ENCODE measurements around the gene ZMYND8.

DNA sequence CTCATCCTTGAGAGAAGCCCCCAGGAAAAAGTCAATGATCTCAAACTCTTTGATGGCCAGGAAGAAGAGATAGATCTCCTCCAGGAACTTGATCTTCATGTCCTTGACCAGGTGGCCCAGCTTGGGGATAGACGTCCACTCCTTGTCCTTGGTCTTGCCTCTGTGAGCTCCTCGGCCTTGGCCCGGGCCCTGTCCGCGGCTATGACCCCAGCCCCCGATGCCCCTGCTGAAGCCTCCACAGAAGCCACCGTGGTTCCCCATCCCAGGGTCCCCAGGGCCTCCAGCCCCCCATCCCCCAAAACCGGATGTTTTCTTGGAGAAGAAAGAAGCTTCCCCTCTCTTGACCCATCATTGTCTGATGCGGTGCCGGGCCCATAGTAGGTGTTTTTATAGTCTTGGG, 195.1 kb downstream of the ZMYND8 start:
- TF ChIP-seq, protein P1, sequence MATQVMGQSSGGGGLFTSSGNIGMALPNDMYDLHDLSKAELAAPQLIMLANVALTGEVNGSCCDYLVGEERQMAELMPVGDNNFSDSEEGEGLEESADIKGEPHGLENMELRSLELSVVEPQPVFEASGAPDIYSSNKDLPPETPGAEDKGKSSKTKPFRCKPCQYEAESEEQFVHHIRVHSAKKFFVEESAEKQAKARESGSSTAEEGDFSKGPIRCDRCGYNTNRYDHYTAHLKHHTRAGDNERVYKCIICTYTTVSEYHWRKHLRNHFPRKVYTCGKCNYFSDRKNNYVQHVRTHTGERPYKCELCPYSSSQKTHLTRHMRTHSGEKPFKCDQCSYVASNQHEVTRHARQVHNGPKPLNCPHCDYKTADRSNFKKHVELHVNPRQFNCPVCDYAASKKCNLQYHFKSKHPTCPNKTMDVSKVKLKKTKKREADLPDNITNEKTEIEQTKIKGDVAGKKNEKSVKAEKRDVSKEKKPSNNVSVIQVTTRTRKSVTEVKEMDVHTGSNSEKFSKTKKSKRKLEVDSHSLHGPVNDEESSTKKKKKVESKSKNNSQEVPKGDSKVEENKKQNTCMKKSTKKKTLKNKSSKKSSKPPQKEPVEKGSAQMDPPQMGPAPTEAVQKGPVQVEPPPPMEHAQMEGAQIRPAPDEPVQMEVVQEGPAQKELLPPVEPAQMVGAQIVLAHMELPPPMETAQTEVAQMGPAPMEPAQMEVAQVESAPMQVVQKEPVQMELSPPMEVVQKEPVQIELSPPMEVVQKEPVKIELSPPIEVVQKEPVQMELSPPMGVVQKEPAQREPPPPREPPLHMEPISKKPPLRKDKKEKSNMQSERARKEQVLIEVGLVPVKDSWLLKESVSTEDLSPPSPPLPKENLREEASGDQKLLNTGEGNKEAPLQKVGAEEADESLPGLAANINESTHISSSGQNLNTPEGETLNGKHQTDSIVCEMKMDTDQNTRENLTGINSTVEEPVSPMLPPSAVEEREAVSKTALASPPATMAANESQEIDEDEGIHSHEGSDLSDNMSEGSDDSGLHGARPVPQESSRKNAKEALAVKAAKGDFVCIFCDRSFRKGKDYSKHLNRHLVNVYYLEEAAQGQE (IDR thresholded peaks at IDR 0.05; ENCODE audit: insufficient read depth in 1 of 2, low read depth in 2 of 2, low read length in 1 of 2), result no peak
- no peak for TF ChIP-seq POLR2AphosphoS5 (IDR thresholded peaks at IDR 0.05; ENCODE audit: low read depth, low read length)

Data from Panc1 (cell line).